Muscle layer of duodenum (tissue), 2 donors: ENCODE data around the gene DDX31.

Experiments used
- H3K27ac ChIP-seq: one replicate; pipeline ENCODE4 v1.7.0; 2013; ENCODE audit warnings: mild to moderate bottlenecking, low read length
- H3K27me3 ChIP-seq: one replicate; pipeline ENCODE4 v1.7.0; 2013; ENCODE audit warnings: low read depth, mild to moderate bottlenecking, control low read depth, low read length
- H3K36me3 ChIP-seq, 2 donors: one replicate each; pipeline ENCODE4 v1.7.0; 2013; ENCODE audit warnings: low read length in 2 of 2, control low read depth in 1 of 2, mild to moderate bottlenecking in 1 of 2; ENCODE audit not compliant: insufficient read depth in 2 of 2, control insufficient read depth in 1 of 2
- H3K4me1 ChIP-seq, 2 donors: one replicate each; pipeline ENCODE4 v1.7.0; 2013; ENCODE audit warnings: low read length in 2 of 2, mild to moderate bottlenecking in 2 of 2, control low read depth in 1 of 2, moderate library complexity in 1 of 2; ENCODE audit not compliant: insufficient read depth in 2 of 2, control insufficient read depth in 1 of 2
- H3K4me3 ChIP-seq, 2 donors: one replicate each; pipeline ENCODE4 v1.7.0; 2013; ENCODE audit warnings: low read length in 2 of 2, low read depth in 1 of 2, mild to moderate bottlenecking in 1 of 2
- H3K9me3 ChIP-seq, 2 donors: one replicate each; pipeline ENCODE4 v1.7.0; 2013; ENCODE audit warnings: low read length in 2 of 2, control low read depth in 1 of 2, mild to moderate bottlenecking in 1 of 2; ENCODE audit not compliant: control insufficient read depth in 1 of 2
- donor health status: healthy.

Gene DDX31

GRCh38 chr9:132614324-132614723, 55.5 kb downstream of the DDX31 start:
- Histone ChIP-seq H3K36me3 (peaks cover 58 to 82% of the 10 kb centered on the region in 2 donors), H3K4me3 (no peak overlapping the region), H3K27me3 (no peaks in the 10 kb centered on the region)

GRCh38 chr9:132610661-132611060, 59.1 kb downstream of the DDX31 start:
- no peaks in the 10 kb centered on the region for H3K9me3 ChIP-seq
- H3K27me3 ChIP-seq, result no peaks in the 10 kb centered on the region
- no peaks in the 10 kb centered on the region for H3K4me1 ChIP-seq
- H3K36me3 ChIP-seq, result peaks cover 38 to 87% of the 10 kb centered on the region in 2 donors
- no peak overlapping the region for H3K27ac ChIP-seq
- no peak overlapping the region for H3K4me3 ChIP-seq

More at GRCh38 chr9:132614324-132614723, 55.5 kb downstream of the DDX31 start:
- Histone ChIP-seq H3K4me1 (no peaks in the 10 kb centered on the region), H3K9me3 (no peaks in the 10 kb centered on the region), H3K27ac (no peak overlapping the region)

GRCh38 chr9:132609829-132610228, 60.0 kb downstream of the DDX31 start:
- H3K4me3 ChIP-seq, result no peak overlapping the region
- H3K4me1 ChIP-seq, result no peaks in the 10 kb centered on the region
- no peaks in the 10 kb centered on the region for H3K27me3 ChIP-seq
- H3K27ac ChIP-seq, result no peak overlapping the region
- H3K36me3 ChIP-seq, result peaks cover 31 to 87% of the 10 kb centered on the region in 2 donors
- no peaks in the 10 kb centered on the region for H3K9me3 ChIP-seq

- Histone ChIP-seq H3K4me1 (no peaks in the 10 kb centered on the region), H3K4me3 (no peak overlapping the region), H3K27ac (no peak overlapping the region), H3K27me3 (no peaks in the 10 kb centered on the region), H3K9me3 (no peaks in the 10 kb centered on the region), H3K36me3 (peaks cover 31 to 85% of the 10 kb centered on the region in 2 donors)
Observed at GRCh38 chr9:132609184-132609583, 60.6 kb downstream of the DDX31 start.

- Histone ChIP-seq H3K27ac (no peak overlapping the region), H3K27me3 (no peaks in the 10 kb centered on the region), H3K9me3 (no peaks in the 10 kb centered on the region), H3K36me3 (peaks cover 23 to 83% of the 10 kb centered on the region in 2 donors), H3K4me1 (no peaks in the 10 kb centered on the region), H3K4me3 (no peak overlapping the region)
Observed at GRCh38 chr9:132606066-132606465, 63.7 kb downstream of the DDX31 start.

GRCh38 chr9:132605387-132605786, 64.4 kb downstream of the DDX31 start:
- H3K36me3 ChIP-seq, result peaks cover 16 to 81% of the 10 kb centered on the region in 2 donors

GRCh38 chr9:132602207-132602606, 67.6 kb downstream of the DDX31 start:
- Histone ChIP-seq H3K36me3 (peaks cover 13 to 65% of the 10 kb centered on the region in 2 donors), H3K4me1 (no peaks in the 10 kb centered on the region), H3K27me3 (no peaks in the 10 kb centered on the region), H3K27ac (no peak overlapping the region), H3K4me3 (no peak overlapping the region), H3K9me3 (no peaks in the 10 kb centered on the region)

More at GRCh38 chr9:132605387-132605786, 64.4 kb downstream of the DDX31 start:
- no peak overlapping the region for H3K27ac ChIP-seq
- H3K4me3 ChIP-seq, result no peak overlapping the region
- no peaks in the 10 kb centered on the region for H3K9me3 ChIP-seq
- H3K27me3 ChIP-seq, result no peaks in the 10 kb centered on the region
- no peaks in the 10 kb centered on the region for H3K4me1 ChIP-seq

- no peaks in the 10 kb centered on the region for H3K4me1 ChIP-seq
- no peaks in the 10 kb centered on the region for H3K27me3 ChIP-seq
- H3K27ac ChIP-seq, result no peak overlapping the region
- no peak overlapping the region for H3K4me3 ChIP-seq
- H3K9me3 ChIP-seq, result no peaks in the 10 kb centered on the region
- peaks cover 10 to 54% of the 10 kb centered on the region in 2 donors for H3K36me3 ChIP-seq
Observed at GRCh38 chr9:132600326-132600984, 69.3 kb downstream of the DDX31 start.

GRCh38 chr9:132597073-132597775, 72.6 kb downstream of the DDX31 start:
- H3K4me3 ChIP-seq, result no peak overlapping the region
- H3K36me3 ChIP-seq, result peaks cover 9 to 46% of the 10 kb centered on the region in 2 donors

GRCh38 chr9:132596200-132596599, 73.6 kb downstream of the DDX31 start:
- Histone ChIP-seq H3K4me3 (no peak overlapping the region), H3K36me3 (peaks cover 3 to 39% of the 10 kb centered on the region in 2 donors), H3K27ac (no peak overlapping the region), H3K4me1 (no peaks in the 10 kb centered on the region), H3K9me3 (no peaks in the 10 kb centered on the region), H3K27me3 (peaks cover 9% of the 10 kb centered on the region)

More at GRCh38 chr9:132597073-132597775, 72.6 kb downstream of the DDX31 start:
- no peaks in the 10 kb centered on the region for H3K27me3 ChIP-seq
- no peaks in the 10 kb centered on the region for H3K9me3 ChIP-seq
- no peaks in the 10 kb centered on the region for H3K4me1 ChIP-seq
- no peak overlapping the region for H3K27ac ChIP-seq

- no peaks in the 10 kb centered on the region for H3K9me3 ChIP-seq
- H3K4me3 ChIP-seq, result no peak overlapping the region
- H3K4me1 ChIP-seq, result peaks cover 0 to 2% of the 10 kb centered on the region in 2 donors
- peaks cover 3 to 32% of the 10 kb centered on the region in 2 donors for H3K36me3 ChIP-seq
- no peak overlapping the region for H3K27ac ChIP-seq
- peaks cover 11% of the 10 kb centered on the region for H3K27me3 ChIP-seq
Observed at GRCh38 chr9:132595319-132595718, 74.5 kb downstream of the DDX31 start.
